ENCODE data around the gene HCFC1R1.

DNA sequence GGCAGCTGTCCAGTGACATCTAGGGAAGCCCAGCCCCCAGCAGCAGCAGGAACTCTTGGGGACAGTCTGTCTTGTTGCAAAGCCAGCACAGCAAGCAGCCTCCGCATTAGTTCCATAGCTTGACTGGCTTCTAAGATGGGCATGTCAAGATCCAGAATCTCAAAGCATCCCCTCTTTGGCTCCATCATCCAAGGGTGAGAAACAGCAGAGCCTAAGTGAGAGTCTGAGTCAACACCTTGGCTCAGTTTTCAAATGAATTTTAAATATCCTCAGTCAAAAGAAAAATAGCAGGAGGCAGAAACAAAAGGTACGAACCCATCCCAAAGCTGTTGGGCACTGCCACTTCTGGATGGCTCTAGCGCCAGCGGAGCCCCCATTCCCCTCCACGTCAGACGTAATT, 8.8 kb downstream of the HCFC1R1 start:
- TF ChIP-seq, protein P1, sequence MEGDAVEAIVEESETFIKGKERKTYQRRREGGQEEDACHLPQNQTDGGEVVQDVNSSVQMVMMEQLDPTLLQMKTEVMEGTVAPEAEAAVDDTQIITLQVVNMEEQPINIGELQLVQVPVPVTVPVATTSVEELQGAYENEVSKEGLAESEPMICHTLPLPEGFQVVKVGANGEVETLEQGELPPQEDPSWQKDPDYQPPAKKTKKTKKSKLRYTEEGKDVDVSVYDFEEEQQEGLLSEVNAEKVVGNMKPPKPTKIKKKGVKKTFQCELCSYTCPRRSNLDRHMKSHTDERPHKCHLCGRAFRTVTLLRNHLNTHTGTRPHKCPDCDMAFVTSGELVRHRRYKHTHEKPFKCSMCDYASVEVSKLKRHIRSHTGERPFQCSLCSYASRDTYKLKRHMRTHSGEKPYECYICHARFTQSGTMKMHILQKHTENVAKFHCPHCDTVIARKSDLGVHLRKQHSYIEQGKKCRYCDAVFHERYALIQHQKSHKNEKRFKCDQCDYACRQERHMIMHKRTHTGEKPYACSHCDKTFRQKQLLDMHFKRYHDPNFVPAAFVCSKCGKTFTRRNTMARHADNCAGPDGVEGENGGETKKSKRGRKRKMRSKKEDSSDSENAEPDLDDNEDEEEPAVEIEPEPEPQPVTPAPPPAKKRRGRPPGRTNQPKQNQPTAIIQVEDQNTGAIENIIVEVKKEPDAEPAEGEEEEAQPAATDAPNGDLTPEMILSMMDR (IDR thresholded peaks at IDR 0.05) = no peak
- TF ChIP-seq POLR2A (IDR thresholded peaks at IDR 0.05) = no peak
